Body of pancreas (tissue), 4 donors: ENCODE results near the gene CRTAC1.

ENCODE experiments used
- CTCF ChIP-seq, 7 experiments: fragments of 450-650 bp in 4 of 7; fragments of 200-600 bp in 3 of 7; sonication (generic) in 3 of 7; IDR thresholded peaks; one replicate each; pipeline ENCODE4 v1.5.1; 2016 to 2019; ENCODE audit warnings: antibody characterized with exemption in 7 of 7
- POLR2A ChIP-seq, 3 donors: fragments of 450-650 bp; IDR thresholded peaks; one replicate each; pipeline ENCODE4 v1.6.1; 2016; ENCODE audit warnings: antibody characterized with exemption in 3 of 3, mild to moderate bottlenecking in 2 of 3

GRCh38 chr10:97828721-97829120, 201.7 kb downstream of the CRTAC1 start:
- TF ChIP-seq CTCF (IDR thresholded peaks at IDR 0.05) (no peak), POLR2A (IDR thresholded peaks at IDR 0.05) (no peak)
